Kidney glomerular epithelial cell (primary cell): ENCODE measurements around the gene KCNK3.

Source experiments
- DNase-seq: peaks from one replicate; lab custom pipeline; 2025; lab: John Stamatoyannopoulos, UW

KCNK3 gene

DNA sequence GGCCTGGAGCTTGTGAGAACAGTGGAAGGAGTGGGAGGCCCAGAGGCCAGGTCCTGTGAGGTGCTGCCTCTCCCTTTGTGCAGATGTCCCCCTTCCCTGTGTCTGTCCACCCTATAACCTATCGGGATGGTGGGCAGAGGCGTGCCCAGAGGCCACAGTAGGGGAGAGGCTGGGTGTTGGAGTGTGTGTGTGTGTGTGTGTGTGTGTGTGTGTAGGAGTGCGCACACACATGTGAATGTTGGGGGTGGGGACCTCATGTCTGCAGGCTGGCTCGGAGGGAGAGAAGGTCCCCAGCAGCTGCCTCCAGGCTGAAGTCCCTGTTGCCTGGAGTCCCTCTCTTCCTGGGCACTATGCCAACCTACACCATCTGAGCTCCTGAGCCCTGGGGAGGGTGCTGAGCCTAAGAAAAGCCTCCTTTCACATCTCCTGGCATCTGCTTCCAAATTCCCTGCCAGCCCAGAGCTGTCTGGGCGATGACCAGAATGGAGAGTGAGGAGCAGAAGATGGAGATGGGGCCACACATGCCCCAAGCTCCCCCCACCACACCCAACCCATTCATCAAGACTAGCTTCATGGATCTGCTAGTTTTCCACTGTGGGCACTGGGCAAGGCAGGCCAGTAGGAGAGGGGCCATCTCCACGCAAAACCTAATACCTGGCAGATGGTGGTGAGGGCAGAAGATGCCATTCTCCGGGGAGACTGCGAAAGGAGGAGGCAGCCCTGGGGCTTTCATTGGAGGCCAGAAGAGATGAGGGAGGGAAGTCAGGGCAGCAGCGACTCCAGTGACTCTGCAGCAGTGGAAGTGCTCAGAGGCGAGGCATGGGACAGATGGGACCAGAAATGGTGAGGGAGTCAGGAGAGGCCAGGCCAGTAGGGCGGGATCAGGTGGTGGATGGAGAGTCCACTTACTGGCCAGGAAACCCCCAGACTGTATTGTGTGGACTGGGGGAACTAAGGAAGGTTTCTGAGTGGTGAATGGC, 20.3 kb downstream of the KCNK3 start:
- DNase-seq = no peak

DNA sequence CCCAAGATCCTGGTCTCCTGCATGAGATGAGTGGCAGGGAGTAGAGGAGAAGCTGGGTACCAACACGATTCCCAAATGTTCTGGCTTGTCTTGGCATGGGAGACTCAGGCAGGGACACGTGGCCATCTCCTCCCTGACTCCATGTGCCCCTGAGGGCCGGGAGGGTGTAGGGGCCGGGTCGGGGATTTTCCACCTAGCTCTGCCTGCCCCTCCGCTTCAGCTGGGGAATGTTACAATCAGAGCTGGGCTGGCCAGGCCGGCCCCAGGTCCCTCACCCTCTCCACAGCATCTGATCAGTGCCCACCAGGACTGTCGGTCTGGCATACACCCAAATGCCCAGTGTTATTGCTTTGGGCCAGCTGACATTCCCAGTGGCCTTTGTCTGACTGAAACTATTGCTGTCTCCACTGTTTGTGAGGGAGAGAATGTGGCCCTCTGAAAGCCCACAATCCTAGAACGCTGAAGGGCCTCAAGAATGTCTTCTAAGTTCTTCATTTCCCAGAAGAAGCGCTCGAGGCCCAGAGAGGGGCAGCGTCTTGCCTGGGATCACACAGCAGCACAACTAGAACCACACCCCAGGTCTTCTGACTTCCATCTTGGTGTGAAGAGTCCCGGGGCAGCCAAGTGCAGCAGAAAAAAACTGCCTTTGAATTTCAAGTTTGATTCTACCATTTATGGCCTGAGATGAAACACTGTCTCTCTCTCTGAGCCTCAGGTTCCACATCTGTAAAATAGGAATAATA, 23.2 kb downstream of the KCNK3 start:
- DNase-seq = no peak

DNA sequence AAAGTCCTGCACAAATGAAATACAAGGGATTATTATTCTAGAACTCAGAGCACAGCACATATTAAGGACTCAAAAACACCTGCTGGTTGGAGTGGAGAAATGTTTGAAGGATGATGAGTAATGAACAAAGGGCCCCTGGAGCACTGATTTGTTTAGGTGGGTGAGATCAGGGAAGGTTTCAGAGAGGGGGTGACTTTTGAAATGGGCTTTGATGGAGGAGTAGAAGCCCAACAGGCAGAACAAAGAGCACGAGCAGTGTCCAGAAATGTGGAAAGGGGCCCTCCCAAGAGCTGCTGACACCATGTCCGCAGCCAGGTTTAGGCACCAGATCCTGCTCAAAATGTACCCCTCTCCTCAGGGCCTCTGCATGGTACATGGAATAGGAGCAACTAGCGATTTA, 23.8 kb downstream of the KCNK3 start:
- DNase-seq = no peak

DNA sequence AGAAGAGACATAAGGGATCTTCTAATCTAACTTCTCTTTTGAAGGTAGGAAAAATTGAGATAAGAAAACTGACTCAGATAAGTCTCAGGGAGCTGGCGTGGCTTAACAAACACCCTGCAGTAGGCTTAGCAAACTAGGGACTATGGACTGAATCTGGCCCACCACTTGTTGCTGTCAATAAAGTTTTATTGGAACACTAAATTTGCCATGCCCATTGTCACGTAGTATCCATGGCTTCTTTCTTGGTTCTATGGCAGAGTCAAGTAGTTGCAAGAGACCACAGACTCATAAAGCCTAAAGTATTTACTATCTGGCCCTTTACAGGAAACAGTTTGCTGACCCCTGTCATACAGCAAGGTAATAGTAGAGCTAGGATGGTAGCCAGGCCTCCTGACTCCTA, 24.2 kb downstream of the KCNK3 start:
- no peak for DNase-seq

DNA sequence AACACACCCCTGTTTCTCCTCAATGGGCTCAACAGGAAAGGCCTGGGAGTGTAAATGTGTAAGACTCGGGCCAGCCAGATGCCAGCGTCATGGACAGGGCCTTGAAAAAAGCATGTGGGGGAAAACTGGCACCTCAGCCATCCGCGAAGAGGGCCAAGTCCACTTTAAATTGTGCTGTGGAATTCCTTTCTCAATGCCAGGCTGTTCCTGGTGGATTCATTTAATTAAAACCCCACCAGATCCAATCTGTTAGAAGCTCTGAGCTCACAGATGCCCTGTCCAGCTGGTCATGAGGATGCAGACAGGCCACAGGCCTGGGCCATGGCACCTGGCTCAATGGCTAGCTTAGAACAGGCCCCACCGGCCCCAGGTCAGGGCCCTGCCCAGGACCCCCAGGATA, 24.8 kb downstream of the KCNK3 start:
- no peak for DNase-seq

DNA sequence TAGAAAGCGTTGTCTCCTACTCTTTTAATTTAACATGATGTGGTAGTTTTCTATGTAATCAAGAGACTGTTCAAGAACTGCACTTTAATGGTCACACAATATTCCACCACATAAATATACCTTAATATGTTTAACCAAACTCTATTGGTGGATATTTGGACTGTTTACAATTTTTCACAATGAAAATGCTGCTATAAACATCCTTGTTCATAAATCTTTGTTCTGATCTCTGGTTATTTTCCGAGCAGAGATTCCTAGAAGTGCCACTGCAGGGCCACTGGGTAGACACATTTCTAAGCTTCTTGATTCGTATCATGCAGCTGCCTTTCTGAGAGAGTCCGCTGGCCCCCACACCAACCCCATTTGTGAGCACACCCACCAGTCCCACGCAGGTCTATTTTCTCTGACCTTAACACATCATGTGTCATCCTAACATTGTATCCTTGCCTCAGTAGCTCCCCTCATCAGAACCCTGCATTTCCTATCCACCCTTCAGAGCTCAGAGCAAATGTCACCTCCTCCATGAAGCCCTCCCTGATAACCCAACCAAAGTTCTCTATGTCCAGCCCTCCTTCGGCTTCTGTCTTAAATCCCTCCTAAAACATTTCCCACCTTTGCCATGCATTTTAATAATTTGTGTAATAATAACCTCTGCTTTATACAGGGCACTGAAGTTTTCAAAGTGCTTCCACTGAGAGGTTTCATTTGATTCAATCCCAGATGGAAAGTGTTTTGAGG, 26.6 kb downstream of the KCNK3 start:
- DNase-seq = no peak

DNA sequence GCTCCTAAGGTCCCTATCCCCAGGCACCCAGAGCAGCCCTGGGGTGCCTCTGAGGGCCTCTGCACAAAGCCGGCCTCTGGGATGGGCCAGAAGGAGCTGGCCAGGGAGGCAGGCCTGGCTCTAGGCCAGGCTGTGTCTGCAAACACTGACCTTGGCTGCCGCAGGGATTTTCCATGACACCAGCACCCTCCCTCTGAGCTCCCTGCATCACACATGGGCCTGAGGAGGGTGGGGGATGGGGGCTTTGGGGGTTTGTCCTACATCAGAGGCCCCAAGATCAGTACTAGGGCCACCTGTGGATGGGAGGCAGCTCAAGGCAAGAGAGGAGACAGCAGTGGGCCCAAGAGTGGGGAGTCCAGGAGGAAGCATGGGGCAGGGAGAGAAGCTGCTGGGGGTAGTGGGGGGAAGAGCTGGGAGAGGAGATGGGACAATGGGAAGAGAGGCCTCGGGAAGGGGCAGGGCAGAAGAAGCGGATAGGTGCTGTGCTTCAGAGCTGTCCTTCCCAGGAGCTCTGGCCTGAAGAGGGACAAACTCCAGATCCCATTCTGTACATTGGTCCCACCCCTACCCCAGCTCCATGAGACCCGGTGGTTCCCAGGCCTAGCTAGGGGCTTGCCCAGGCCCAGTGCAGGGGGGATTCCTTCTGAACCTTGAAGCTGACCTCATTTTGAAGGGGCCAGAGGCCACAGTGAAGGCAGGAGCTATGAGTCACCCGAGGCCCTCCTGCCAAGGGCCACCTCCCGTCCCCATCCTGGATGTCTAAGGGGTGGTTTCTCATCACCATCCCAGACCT, 28.0 kb downstream of the KCNK3 start:
- DNase-seq = peak; percentile 20

DNA sequence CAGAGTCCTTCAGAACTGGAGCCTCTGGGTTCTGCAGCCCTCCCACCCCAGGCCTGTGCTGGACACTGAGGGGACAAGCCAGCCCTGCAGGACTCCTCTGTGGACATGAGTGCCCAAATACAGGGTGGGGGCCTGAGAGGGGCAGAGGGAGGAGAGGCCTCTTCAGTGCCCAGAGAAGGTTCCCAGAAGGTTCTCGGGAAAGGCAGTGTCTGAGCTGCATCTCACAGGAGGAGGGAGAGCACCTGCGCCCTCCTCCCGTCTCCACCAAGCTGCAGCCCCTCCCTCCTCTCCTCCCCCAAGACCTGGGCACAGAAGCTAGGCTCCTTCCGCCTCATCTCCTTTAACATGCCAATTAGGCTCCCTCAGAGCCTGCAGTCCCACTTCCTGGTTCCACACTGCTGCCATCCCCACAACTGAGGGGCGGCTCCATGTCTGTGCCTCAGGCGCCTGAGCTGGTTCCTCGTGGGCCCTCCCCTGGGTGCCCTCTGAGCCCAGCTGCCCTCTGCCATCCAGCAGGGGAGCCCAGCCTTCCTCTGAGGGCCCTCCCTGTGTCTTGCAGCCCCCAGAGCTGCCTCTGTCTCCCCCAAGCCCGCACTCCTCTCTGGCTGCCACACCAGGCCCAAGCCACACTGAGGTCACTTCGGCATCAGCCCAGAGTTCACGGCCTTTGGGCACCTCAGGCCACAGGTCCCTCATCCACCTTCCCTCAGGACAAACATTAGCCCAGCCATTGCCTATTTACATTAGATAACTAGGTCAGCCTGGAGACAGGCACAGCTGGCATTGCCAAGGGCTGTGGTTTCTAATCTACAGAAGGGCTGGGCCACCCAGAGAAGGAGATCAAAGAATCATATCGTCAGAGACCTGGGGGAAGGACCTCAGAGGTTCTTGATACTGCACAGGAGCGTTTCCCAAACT, 28.9 kb downstream of the KCNK3 start:
- DNase-seq = no peak

DNA sequence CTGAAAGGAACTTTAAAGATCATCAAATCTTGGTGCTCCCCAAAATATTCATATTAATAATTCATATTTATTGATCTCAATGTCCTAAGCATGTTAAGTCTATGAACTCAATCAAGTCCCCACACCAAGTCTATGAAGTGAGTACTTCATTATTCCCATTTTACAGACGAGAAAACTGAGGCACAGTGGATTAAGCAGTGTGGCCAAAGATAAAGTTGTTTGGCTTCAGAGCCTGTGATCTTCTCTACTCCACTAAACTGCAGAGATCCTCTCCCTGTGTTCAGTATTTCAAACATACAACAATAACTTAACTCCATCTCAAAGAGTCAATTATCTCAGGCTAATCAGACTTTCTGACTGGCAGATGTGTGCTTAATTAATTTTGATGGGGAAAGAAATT, 29.8 kb downstream of the KCNK3 start:
- DNase-seq = no peak

DNA sequence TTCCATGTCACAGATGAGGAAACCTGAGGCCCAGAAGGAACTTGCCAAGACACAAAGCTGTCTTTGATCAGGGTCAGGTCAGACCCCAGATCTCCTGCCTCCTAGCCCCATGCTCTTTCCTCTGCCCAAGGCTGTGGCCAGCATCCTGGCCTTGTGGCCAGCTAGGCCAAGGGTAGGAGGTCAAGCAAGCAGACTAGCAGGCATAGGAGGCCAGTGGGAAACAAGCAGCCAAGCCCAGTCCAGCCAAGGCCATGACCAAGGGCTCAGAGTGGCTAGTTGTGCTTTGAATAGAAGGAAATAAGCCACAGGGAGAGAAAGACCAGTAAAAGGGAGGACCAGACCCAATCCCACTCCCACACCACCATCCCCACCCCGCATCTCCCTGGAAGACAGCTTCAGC, 30.4 kb downstream of the KCNK3 start:
- no peak for DNase-seq

DNA sequence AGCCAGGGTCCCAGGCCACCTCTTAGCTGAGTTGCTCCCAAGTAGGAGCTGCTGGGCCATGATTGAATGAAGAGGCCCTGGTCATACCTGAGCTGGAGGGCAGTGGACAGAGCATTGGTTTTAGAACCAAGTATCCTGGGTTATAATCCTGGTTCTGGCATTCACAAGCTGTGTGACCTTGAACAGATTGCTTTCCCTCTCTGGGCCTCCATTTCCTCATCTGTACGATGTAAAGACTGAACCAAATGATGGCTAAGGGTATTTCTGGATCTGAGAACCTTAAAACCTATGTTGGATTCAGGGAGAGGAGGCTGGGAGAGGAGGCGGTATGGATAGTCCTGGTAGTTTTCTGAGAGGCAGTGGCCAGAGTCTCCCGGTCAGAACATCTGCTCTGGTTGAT, 31.0 kb downstream of the KCNK3 start:
- no peak for DNase-seq

DNA sequence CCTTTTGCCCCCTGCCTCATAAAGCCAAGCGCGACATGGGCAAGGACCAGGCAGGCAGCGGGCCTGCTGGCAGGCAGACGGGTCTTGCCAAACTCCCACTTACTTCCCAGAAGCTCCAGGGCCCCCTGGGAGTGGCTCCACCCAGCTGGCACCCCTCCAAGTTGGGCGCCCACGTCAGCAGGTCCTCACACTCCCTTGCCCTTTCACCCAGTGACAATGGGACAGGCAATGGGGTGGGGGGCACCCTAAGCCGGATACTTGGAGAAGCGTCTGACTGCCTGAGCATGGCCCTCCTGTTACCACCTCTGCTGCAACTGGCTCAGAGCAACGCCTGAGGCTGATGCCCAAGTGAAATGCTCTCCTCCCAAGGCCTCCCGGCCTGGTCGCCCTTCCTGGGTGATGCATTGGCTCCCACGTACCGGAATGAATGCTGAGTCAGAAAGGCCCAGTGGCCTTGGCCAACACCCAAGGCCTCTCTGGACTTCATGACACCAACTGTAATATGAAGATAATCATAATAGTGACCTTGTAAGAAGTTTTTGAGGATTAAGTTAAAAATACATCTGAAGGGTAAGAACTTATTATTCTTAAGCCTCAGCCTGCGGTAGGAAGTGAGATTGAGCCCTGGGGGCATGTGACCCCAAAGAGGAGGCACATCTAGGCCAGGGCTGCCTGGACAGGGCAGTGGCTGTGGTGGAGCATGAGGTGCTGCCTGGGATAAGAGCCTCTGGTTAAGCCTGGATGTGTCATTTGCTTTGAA, 31.6 kb downstream of the KCNK3 start:
- peak; percentile 81 for DNase-seq

DNA sequence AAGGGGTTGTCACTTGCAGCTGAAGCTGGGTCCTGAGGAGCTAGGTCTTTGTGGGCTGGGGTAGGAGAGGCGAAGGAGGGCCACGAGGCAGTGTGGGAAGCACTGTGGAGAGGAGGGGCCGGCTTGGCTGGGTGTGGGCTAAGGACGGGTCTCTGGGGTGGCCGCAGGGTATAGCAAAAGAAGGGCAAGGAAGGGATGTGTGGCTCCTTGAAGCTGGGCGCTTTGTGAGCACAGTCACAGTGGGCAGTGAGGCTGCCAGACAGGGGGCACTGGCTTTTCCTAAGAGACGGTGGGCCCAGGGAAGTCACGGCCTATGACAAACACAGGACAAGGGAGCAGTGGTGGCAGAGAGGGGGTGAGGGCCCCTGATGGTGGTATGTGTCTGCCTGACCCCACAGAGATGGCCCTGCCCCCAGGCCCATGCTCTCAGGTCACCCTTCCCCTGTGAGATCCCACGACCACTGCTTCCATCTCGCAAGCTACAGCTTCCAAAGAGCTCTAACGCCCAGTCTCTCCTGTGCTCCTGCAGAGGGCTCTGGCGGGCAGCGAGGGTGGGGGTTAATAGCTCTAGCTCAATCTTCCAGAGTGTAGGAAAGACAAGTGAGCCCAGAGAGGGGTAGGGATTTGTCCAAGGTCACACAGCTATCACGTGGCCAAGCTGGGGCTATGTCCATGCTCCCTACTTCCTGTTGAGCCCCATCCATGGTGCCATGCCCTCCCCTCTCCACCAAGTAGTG, 32.4 kb downstream of the KCNK3 start:
- DNase-seq = no peak

DNA sequence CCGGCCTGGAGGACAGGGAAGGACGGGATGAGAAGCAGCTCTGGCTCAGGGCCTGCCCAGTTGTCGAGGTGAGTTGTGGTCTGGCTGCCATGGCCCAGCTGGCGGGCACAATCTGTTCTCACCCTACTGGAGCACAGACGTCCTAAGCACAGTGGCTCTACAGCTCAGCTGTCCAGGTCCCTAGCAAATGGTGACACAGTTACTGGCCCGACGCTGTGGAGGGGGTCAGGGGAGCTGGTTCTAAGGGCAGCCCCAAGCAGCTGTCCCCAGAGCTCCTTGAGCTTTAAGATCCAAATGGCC, 32.9 kb downstream of the KCNK3 start:
- DNase-seq = no peak

DNA sequence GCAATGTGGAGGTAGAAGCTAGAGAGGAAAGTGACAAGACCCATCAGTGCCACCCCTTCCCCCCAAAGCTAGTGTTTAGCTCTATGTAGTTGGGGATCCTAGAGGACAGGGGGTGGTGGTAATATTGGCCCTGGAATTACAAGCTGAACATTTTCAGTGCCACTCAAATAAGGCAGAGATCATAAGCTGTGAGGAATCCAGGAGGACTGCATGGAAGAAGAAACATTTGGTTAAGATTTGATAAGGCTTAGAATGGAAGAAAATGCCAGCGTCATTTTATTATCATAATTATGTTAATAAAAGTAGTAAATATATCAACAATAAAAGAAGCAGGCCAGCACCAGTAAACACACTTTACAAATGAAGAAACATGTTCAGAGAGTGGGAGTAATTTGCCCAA, 33.7 kb downstream of the KCNK3 start:
- DNase-seq = no peak

DNA sequence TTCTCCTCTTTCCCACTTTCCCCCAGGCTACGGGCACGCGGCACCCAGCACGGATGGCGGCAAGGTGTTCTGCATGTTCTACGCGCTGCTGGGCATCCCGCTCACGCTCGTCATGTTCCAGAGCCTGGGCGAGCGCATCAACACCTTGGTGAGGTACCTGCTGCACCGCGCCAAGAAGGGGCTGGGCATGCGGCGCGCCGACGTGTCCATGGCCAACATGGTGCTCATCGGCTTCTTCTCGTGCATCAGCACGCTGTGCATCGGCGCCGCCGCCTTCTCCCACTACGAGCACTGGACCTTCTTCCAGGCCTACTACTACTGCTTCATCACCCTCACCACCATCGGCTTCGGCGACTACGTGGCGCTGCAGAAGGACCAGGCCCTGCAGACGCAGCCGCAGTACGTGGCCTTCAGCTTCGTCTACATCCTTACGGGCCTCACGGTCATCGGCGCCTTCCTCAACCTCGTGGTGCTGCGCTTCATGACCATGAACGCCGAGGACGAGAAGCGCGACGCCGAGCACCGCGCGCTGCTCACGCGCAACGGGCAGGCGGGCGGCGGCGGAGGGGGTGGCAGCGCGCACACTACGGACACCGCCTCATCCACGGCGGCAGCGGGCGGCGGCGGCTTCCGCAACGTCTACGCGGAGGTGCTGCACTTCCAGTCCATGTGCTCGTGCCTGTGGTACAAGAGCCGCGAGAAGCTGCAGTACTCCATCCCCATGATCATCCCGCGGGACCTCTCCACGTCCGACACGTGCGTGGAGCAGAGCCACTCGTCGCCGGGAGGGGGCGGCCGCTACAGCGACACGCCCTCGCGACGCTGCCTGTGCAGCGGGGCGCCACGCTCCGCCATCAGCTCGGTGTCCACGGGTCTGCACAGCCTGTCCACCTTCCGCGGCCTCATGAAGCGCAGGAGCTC, 35.4 kb downstream of the KCNK3 start:
- DNase-seq = no peak

DNA sequence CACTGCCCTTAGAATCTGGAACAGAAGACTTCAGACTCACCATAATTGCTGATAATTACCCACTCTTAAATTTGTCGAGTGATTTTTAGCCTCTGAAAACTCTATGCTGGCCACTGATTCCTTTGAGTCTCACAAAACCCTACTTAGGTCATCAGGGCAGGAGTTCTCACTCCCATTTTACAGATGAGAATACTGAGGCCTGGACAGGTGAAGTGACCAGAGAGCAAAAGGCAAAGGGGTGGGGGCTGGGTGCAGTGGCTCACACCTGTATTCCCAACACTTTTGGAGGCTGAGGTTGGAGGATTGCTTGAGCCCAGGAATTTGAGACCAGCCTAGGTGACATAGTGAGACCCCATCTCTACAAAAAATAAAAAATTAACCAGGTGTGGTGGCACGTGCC, 36.8 kb downstream of the KCNK3 start:
- no peak for DNase-seq
